H9 (cell line): ENCODE measurements around the gene CRMP1. TPM values are rescaled to one million over a fixed set of nuclear protein-coding genes. Genes with fewer than 3 reads are reported as not detected.

Source experiments
- DNase-seq: peaks from one replicate; pipeline ENCODE4 v3.0.0-alpha.2; 2017
- H2AFZ ChIP-seq: one replicate; pipeline ENCODE4 v1.6.1; 2013; ENCODE audit warnings: mild to moderate bottlenecking, low read length, control low read depth, moderate library complexity
- H2AK5ac ChIP-seq: 2 replicates; pipeline ENCODE4 v1.6.1; 2013; ENCODE audit warnings: low read length, control low read depth, mixed read lengths; ENCODE audit not compliant: insufficient read length
- H2BK120ac ChIP-seq: one replicate; pipeline ENCODE4 v1.6.1; 2013; ENCODE audit warnings: low read depth, mild to moderate bottlenecking, low read length, control low read depth, inconsistent platforms; ENCODE audit not compliant: poor library complexity, severe bottlenecking
- H2BK12ac ChIP-seq: 2 replicates; pipeline ENCODE4 v1.6.1; 2013; ENCODE audit warnings: low read length, control low read depth, mixed read lengths, low read depth; ENCODE audit not compliant: insufficient read length
- H2BK15ac ChIP-seq: 2 replicates; pipeline ENCODE4 v1.6.1; 2013; ENCODE audit warnings: low read depth, low read length, control low read depth
- H2BK20ac ChIP-seq: one replicate; pipeline ENCODE4 v1.6.1; 2013; ENCODE audit warnings: low read depth, mild to moderate bottlenecking, low read length, control low read depth, inconsistent platforms; ENCODE audit not compliant: poor library complexity, severe bottlenecking
- H2BK5ac ChIP-seq: 2 replicates; pipeline ENCODE4 v1.6.1; 2013; ENCODE audit warnings: low read length, control low read depth, mixed read lengths; ENCODE audit not compliant: insufficient read length
- H3K14ac ChIP-seq: 2 replicates; pipeline ENCODE4 v1.6.1; 2013; ENCODE audit warnings: low read length, control low read depth; ENCODE audit not compliant: insufficient read depth
- H3K18ac ChIP-seq: 2 replicates; pipeline ENCODE4 v1.6.1; 2013; ENCODE audit warnings: low read depth, mild to moderate bottlenecking, mixed read lengths, low read length, control low read depth; ENCODE audit not compliant: insufficient read length
- H3K23ac ChIP-seq: 2 replicates; pipeline ENCODE4 v1.6.1; 2013; ENCODE audit warnings: low read length, control low read depth, mixed read lengths, low read depth; ENCODE audit not compliant: insufficient read length
- H3K23me2 ChIP-seq: 2 replicates; pipeline ENCODE4 v1.6.1; 2013; ENCODE audit warnings: low read depth, mild to moderate bottlenecking, mixed read lengths, low read length, control low read depth; ENCODE audit not compliant: insufficient read length, poor library complexity, severe bottlenecking
- H3K27ac ChIP-seq: 2 replicates; pipeline ENCODE4 v1.5.1; 2013; ENCODE audit warnings: low read length, control low read depth, mixed read lengths, low read depth; ENCODE audit not compliant: insufficient read length
- H3K27me3 ChIP-seq: 2 replicates; pipeline ENCODE4 v1.6.1; 2013; ENCODE audit warnings: low read length, control low read depth, inconsistent platforms; ENCODE audit not compliant: insufficient read depth
- H3K4ac ChIP-seq: 2 replicates; pipeline ENCODE4 v1.6.1; 2013; ENCODE audit warnings: low read depth, mild to moderate bottlenecking, control low read depth, inconsistent platforms, low read length, moderate library complexity
- H3K4me1 ChIP-seq: 2 replicates; pipeline ENCODE4 v1.6.1; 2013; ENCODE audit warnings: low read length, control low read depth, inconsistent platforms; ENCODE audit not compliant: insufficient read depth
- H3K4me2 ChIP-seq: 2 replicates; pipeline ENCODE4 v1.6.1; 2013; ENCODE audit warnings: low read length, control low read depth, mixed read lengths; ENCODE audit not compliant: insufficient read length, insufficient read depth
- H3K56ac ChIP-seq: 2 replicates; pipeline ENCODE4 v1.6.1; 2013; ENCODE audit warnings: low read depth, mild to moderate bottlenecking, mixed read lengths, low read length, control low read depth; ENCODE audit not compliant: insufficient read length
- H3K79me1 ChIP-seq: 2 replicates; pipeline ENCODE4 v1.6.1; 2013; ENCODE audit warnings: low read depth, mild to moderate bottlenecking, moderate library complexity, low read length, control low read depth, inconsistent platforms; ENCODE audit not compliant: insufficient read depth, poor library complexity, severe bottlenecking
- H3K79me2 ChIP-seq: 2 replicates; pipeline ENCODE4 v1.6.1; 2013; ENCODE audit warnings: low read length, control low read depth, inconsistent platforms; ENCODE audit not compliant: insufficient read depth
- H3K9ac ChIP-seq: 2 replicates; pipeline ENCODE4 v1.6.1; 2013; ENCODE audit warnings: low read length, control low read depth, mixed read lengths; ENCODE audit not compliant: insufficient read length; ENCODE audit errors: extremely low read depth
- H3K9me3 ChIP-seq: one replicate; pipeline ENCODE4 v1.6.1; 2013; ENCODE audit warnings: low read depth, low read length, inconsistent platforms; ENCODE audit not compliant: control insufficient read depth
- H3T11ph ChIP-seq: one replicate; pipeline ENCODE4 v1.6.1; 2013; ENCODE audit warnings: mild to moderate bottlenecking, low read length, control low read depth, inconsistent platforms
- H4K20me1 ChIP-seq: one replicate; pipeline ENCODE4 v1.6.1; 2013; ENCODE audit not compliant: control insufficient read depth, insufficient read length, insufficient read depth
- H4K5ac ChIP-seq: 2 replicates; pipeline ENCODE4 v1.6.1; 2013; ENCODE audit warnings: low read depth, mild to moderate bottlenecking, mixed read lengths, low read length, control low read depth; ENCODE audit not compliant: insufficient read length
- H4K8ac ChIP-seq: replicated peaks from 2 replicates; pipeline ENCODE4 v1.6.1; 2013; ENCODE audit warnings: low read length, control low read depth, mixed read lengths, low read depth; ENCODE audit not compliant: insufficient read length
- H4K91ac ChIP-seq: 2 replicates; pipeline ENCODE4 v1.6.1; 2013; ENCODE audit warnings: low read depth, mild to moderate bottlenecking, moderate library complexity, mixed read lengths, low read length, control low read depth; ENCODE audit not compliant: insufficient read length
- H3K27ac Mint-ChIP-seq, 3 experiments: 2 replicates in 2 of 3; 3 replicates in 1 of 3; pipeline ENCODE4 v1.8.0; 2020 to 2021; ENCODE audit warnings: mixed read lengths in 3 of 3, mild to moderate bottlenecking in 1 of 3, moderate library complexity in 1 of 3
- H3K27me3 Mint-ChIP-seq: 2 replicates; pipeline ENCODE4 v1.8.0; 2021; ENCODE audit warnings: low read depth, mild to moderate bottlenecking, moderate library complexity, mixed read lengths
- H3K36me3 Mint-ChIP-seq, 3 experiments: 2 replicates in 2 of 3; 3 replicates in 1 of 3; pipeline ENCODE4 v1.8.0; 2020 to 2021; ENCODE audit warnings: low read depth in 3 of 3, mixed read lengths in 3 of 3; ENCODE audit not compliant: insufficient read depth in 1 of 3
- H3K4me1 Mint-ChIP-seq, 2 experiments: 2 replicates each; pipeline ENCODE4 v1.8.0; 2020; ENCODE audit warnings: mixed read lengths in 2 of 2
- H3K4me3 Mint-ChIP-seq, 2 experiments: 2 replicates in 1 of 2; 3 replicates in 1 of 2; pipeline ENCODE4 v1.8.0; 2020 to 2021; ENCODE audit warnings: mild to moderate bottlenecking in 2 of 2, mixed read lengths in 2 of 2, moderate library complexity in 1 of 2
- H3K9me3 Mint-ChIP-seq, 2 experiments: 2 replicates in 1 of 2; 3 replicates in 1 of 2; pipeline ENCODE4 v1.8.0; 2020; ENCODE audit warnings: mild to moderate bottlenecking in 2 of 2, mixed read lengths in 2 of 2, moderate library complexity in 1 of 2
- CTCF ChIP-seq: fragments of 200-600 bp; sonication (generic); conservative IDR thresholded peaks from 3 replicates; pipeline ENCODE4 v1.8.0; 2021; ENCODE audit warnings: antibody characterized with exemption, mild to moderate bottlenecking
- WGBS: extraction: QIAGEN DNeasy Blood & Tissue Kit; methylation state at CpG from one replicate; pipeline ENCODE4 v1.1.7; 2013; ENCODE audit warnings: missing lambda C conversion rate, low lambda C conversion rate, mixed read lengths; ENCODE audit not compliant: insufficient read length; ENCODE audit errors: extremely low coverage; 5-methylcytosine and 5-hydroxymethylcytosine counted together
- total RNA-seq: library from RNA; stranded (reverse); gene quantifications from 2 replicates; pipeline ENCODE4 v1.2.1, GENCODE V29; 2021

The CRMP1 gene
- total RNA-seq, 1 experiment from 2014 or later, result 71.6 TPM

- H2AK5ac ChIP-seq, result no peak overlapping the region
- no peak overlapping the region for H4K8ac ChIP-seq
- H3K79me1 ChIP-seq, result peaks cover 3% of the 10 kb centered on the region
- no peak overlapping the region for H2BK5ac ChIP-seq
- peaks cover 7% of the 10 kb centered on the region; the same call in 1 of the 2 replicates for H3K4me1 ChIP-seq
- H3K23ac ChIP-seq, result no peak overlapping the region
- H4K91ac ChIP-seq, result no peak overlapping the region
- H3K4me2 ChIP-seq, result peak overlapping the region; percentile 82
- peak overlapping the region; percentile 68 to 84 for H3K4me3 Mint-ChIP-seq
- H2AFZ ChIP-seq, result no peak overlapping the region
- H2BK12ac ChIP-seq, result no peak overlapping the region
- H3K14ac ChIP-seq, result no peak overlapping the region
- H4K20me1 ChIP-seq, result no peaks in the 10 kb centered on the region
- peaks cover 22% of the 10 kb centered on the region for H3K79me2 ChIP-seq
- WGBS, result no CpG with 5 or more reads among the region's 8 CpGs
- peaks cover 0 to 3% (median 0%) of the 10 kb centered on the region in 3 experiments; a peak in 1 of 7 replicates for H3K36me3 Mint-ChIP-seq
- H3T11ph ChIP-seq, result no peak overlapping the region
- no peak overlapping the region for H3K27ac ChIP-seq
- no peak overlapping the region for H4K5ac ChIP-seq
- H3K4ac ChIP-seq, result no peak overlapping the region
- peaks cover 18% of the 10 kb centered on the region; the same call in 1 of the 2 replicates for H3K27me3 ChIP-seq
- H2BK20ac ChIP-seq, result no peak overlapping the region
- TF ChIP-seq CTCF, result no peak
- H3K9me3 ChIP-seq, result no peaks in the 10 kb centered on the region
- no peak for DNase-seq
- peak overlapping the region in 2 of 3 experiments; percentile 49 to 53; a peak in 2 of 7 replicates for H3K27ac Mint-ChIP-seq
- H3K9me3 Mint-ChIP-seq, result peaks cover 0 to 8% of the 10 kb centered on the region in 2 experiments; a peak in 1 of 5 replicates
- no peak overlapping the region for H3K56ac ChIP-seq
- H3K9ac ChIP-seq, result peak overlapping the region; percentile 9
- peaks cover 46% of the 10 kb centered on the region for H3K27me3 Mint-ChIP-seq
- no peak overlapping the region for H2BK120ac ChIP-seq
- H3K18ac ChIP-seq, result no peak overlapping the region
- H3K23me2 ChIP-seq, result peaks cover 20% of the 10 kb centered on the region
- no peak overlapping the region for H2BK15ac ChIP-seq
- H3K4me1 Mint-ChIP-seq, result peaks cover 50 to 55% of the 10 kb centered on the region in 2 experiments
Observed at GRCh38 chr4:5889002-5889696, 3.7 kb downstream of the CRMP1 start.
